Neural cell (in vitro differentiated cells): ENCODE results near the gene ITPK1.

Experiments used
- CTCF ChIP-seq: fragments of 450-650 bp; IDR thresholded peaks from 2 replicates; pipeline ENCODE4 v1.5.1; 2014; ENCODE audit warnings: antibody characterized with exemption, mild to moderate bottlenecking, moderate library complexity; ENCODE audit not compliant: poor library complexity, severe bottlenecking
- EP300 ChIP-seq: fragments of 450-650 bp; conservative IDR thresholded peaks from 2 replicates; pipeline ENCODE4 v1.6.1; 2014; ENCODE audit warnings: antibody characterized with exemption, mild to moderate bottlenecking, moderate library complexity; ENCODE audit not compliant: poor library complexity, severe bottlenecking
- EZH2 ChIP-seq: fragments of 200-600, 300-800 bp; shearing (Covaris generic), sonication (generic); IDR thresholded peaks from 2 replicates; pipeline ENCODE4 v1.6.1; 2014; ENCODE audit warnings: antibody characterized with exemption, low read length, borderline replicate concordance, mild to moderate bottlenecking; ENCODE audit not compliant: insufficient read depth, poor library complexity, severe bottlenecking
- POLR2AphosphoS5 ChIP-seq: IDR thresholded peaks from 2 replicates; pipeline ENCODE4 v1.6.1; 2012
- RAD21 ChIP-seq: fragments of 450-650 bp; conservative IDR thresholded peaks from 2 replicates; pipeline ENCODE4 v1.6.1; 2014; ENCODE audit warnings: antibody characterized with exemption, mild to moderate bottlenecking, moderate library complexity
- SMC3 ChIP-seq: fragments of 450-650 bp; conservative IDR thresholded peaks from 2 replicates; pipeline ENCODE4 v1.6.1; 2014; ENCODE audit warnings: antibody characterized with exemption, mild to moderate bottlenecking, moderate library complexity; ENCODE audit not compliant: poor library complexity
- TF ChIP-seq, protein P1 (sequence below): IDR thresholded peaks from 2 replicates; pipeline ENCODE4 v1.6.1; 2012; ENCODE audit warnings: borderline replicate concordance

DNA sequence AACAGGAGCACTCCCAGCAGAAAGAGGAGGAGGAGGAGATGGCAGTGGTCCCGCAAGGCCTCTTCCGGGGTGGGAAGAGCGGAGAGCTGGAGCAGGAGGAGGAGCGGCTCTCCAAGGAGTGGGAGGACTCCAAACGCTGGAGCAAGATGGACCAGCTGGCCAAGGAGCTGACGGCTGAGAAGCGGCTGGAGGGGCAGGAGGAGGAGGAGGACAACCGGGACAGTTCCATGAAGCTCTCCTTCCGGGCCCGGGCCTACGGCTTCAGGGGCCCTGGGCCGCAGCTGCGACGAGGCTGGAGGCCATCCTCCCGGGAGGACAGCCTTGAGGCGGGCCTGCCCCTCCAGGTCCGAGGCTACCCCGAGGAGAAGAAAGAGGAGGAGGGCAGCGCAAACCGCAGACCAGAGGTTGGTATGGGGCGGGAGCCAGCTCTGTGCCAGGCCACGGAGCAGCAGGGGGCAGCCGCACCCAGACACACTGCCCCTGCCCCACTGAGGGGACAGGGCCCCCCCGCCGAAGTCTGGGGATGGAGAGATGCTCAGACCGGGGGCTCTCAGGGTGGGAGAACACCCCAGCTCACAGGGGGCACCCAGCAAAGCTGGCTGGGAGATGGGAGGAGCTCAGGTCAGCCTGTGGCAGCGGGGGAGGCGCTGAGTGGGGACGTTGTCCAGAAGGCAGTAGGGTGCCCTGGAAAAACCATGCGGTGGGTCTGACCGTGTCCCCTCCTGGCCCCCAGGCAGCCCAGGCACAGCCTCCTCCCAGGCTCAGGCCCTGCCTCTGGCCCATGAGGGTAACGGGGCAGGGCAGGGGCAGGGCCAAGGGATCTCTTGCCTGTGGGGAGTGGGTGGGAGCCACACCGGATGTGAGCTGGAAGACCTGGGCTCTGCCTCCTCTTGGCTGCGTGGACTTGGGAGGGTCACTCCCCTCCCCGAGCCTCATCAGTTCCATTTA is 183.0 kb downstream of the ITPK1 start:
- no peak for TF ChIP-seq CTCF
- TF ChIP-seq SMC3, result no peak
- no peak for TF ChIP-seq POLR2AphosphoS5
- no peak for TF ChIP-seq RAD21
- no peak for TF ChIP-seq EP300
- TF ChIP-seq, protein P1, sequence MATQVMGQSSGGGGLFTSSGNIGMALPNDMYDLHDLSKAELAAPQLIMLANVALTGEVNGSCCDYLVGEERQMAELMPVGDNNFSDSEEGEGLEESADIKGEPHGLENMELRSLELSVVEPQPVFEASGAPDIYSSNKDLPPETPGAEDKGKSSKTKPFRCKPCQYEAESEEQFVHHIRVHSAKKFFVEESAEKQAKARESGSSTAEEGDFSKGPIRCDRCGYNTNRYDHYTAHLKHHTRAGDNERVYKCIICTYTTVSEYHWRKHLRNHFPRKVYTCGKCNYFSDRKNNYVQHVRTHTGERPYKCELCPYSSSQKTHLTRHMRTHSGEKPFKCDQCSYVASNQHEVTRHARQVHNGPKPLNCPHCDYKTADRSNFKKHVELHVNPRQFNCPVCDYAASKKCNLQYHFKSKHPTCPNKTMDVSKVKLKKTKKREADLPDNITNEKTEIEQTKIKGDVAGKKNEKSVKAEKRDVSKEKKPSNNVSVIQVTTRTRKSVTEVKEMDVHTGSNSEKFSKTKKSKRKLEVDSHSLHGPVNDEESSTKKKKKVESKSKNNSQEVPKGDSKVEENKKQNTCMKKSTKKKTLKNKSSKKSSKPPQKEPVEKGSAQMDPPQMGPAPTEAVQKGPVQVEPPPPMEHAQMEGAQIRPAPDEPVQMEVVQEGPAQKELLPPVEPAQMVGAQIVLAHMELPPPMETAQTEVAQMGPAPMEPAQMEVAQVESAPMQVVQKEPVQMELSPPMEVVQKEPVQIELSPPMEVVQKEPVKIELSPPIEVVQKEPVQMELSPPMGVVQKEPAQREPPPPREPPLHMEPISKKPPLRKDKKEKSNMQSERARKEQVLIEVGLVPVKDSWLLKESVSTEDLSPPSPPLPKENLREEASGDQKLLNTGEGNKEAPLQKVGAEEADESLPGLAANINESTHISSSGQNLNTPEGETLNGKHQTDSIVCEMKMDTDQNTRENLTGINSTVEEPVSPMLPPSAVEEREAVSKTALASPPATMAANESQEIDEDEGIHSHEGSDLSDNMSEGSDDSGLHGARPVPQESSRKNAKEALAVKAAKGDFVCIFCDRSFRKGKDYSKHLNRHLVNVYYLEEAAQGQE, result no peak
- no peak for TF ChIP-seq EZH2
